ENCODE measurements around the gene MX2. TPM values are rescaled to one million over a fixed set of nuclear protein-coding genes. Genes with fewer than 3 reads are reported as not detected.

MX2 gene
- total and polyA plus RNA-seq, 2 experiments from 2014 or later = 5.4 to 9.2 TPM

- Histone ChIP-seq H3K9me2 (ENCODE audit: insufficient read depth) (no peaks in the 10 kb centered on the region; the same call in 1 of the 2 replicates), H3F3A (replicated peaks; ENCODE audit: low read depth) (no peaks in the 10 kb centered on the region), H3K27me3 (ENCODE audit: insufficient read depth) (no peaks in the 10 kb centered on the region), H4K20me1 (replicated peaks; ENCODE audit: insufficient read depth) (no peaks in the 10 kb centered on the region), H3K36me3 (ENCODE audit: insufficient read depth) (no peaks in the 10 kb centered on the region), H3K79me2 (replicated peaks; ENCODE audit: insufficient read depth) (no peaks in the 10 kb centered on the region), H2AFZ (no peak overlapping the region), H3K27ac (ENCODE audit: low read depth) (no peak overlapping the region), H3K4me3 (no peak overlapping the region), H3K4me1 (ENCODE audit: insufficient read depth) (no peaks in the 10 kb centered on the region), H3K4me2 (no peak overlapping the region)
- DNase-seq (ENCODE audit: low spot score) (no peak), ATAC-seq (no peak)
- Mint-ChIP-seq H3K27me3 (ENCODE audit: insufficient read depth, low read depth, poor library complexity) (peaks cover 6% of the 10 kb centered on the region), H3K36me3 (ENCODE audit: low read depth) (peaks cover 5% of the 10 kb centered on the region), H3K9me3 (peaks cover 14% of the 10 kb centered on the region), H3K27ac (no peak overlapping the region), H3K4me1 (peaks cover 5% of the 10 kb centered on the region; the same call in 2 of the 3 replicates), H3K4me3 (no peak overlapping the region)
- TF ChIP-seq ETS1 (IDR thresholded peaks at IDR 0.05) (no peak), NANOG (IDR thresholded peaks at IDR 0.05; ENCODE audit: borderline replicate concordance) (no peak)
Measured at GRCh38 chr21:41379901-41380300, 18.1 kb downstream of the MX2 start.

- Histone ChIP-seq H3K4me1 (ENCODE audit: insufficient read depth) (no peaks in the 10 kb centered on the region), H3K9me2 (ENCODE audit: insufficient read depth) (no peaks in the 10 kb centered on the region; the same call in 1 of the 2 replicates), H3K27me3 (ENCODE audit: insufficient read depth) (no peaks in the 10 kb centered on the region), H3K4me3 (no peak overlapping the region), H3F3A (replicated peaks; ENCODE audit: low read depth) (no peaks in the 10 kb centered on the region), H4K20me1 (replicated peaks; ENCODE audit: insufficient read depth) (no peaks in the 10 kb centered on the region), H3K4me2 (no peak overlapping the region), H3K36me3 (ENCODE audit: insufficient read depth) (no peaks in the 10 kb centered on the region), H2AFZ (no peak overlapping the region), H3K79me2 (replicated peaks; ENCODE audit: insufficient read depth) (no peaks in the 10 kb centered on the region), H3K27ac (ENCODE audit: low read depth) (no peak overlapping the region)
- no peak for DNase-seq (ENCODE audit: low spot score)
- Mint-ChIP-seq H3K27ac (no peak overlapping the region), H3K9me3 (peaks cover 12% of the 10 kb centered on the region), H3K4me3 (no peak overlapping the region), H3K36me3 (ENCODE audit: low read depth) (peaks cover 10% of the 10 kb centered on the region), H3K27me3 (ENCODE audit: insufficient read depth, low read depth, poor library complexity) (peaks cover 6% of the 10 kb centered on the region), H3K4me1 (peaks cover 5% of the 10 kb centered on the region; the same call in 2 of the 3 replicates)
- no peak for TF ChIP-seq EZH2phosphoT487 (IDR thresholded peaks at IDR 0.05; ENCODE audit: unreplicated experiment)
- no peak for TF ChIP-seq EZH2 (IDR thresholded peaks at IDR 0.05; ENCODE audit: low read depth, unreplicated experiment)
- no peak for TF ChIP-seq NANOG (IDR thresholded peaks at IDR 0.05; ENCODE audit: borderline replicate concordance)
- no peak for TF ChIP-seq POLR2AphosphoS5 (IDR thresholded peaks at IDR 0.05; ENCODE audit: low read depth)
- no peak for ATAC-seq
Measured at GRCh38 chr21:41381731-41382130, 19.9 kb downstream of the MX2 start.

GRCh38 chr21:41387042-41387819 is 25.4 kb downstream of the MX2 start:
- H3K4me1 Mint-ChIP-seq = no peaks in the 10 kb centered on the region
- no peaks in the 10 kb centered on the region for H3F3A ChIP-seq (replicated peaks; ENCODE audit: low read depth)
- peaks cover 2% of the 10 kb centered on the region for H3K27me3 Mint-ChIP-seq (ENCODE audit: insufficient read depth, low read depth, poor library complexity)
- TF ChIP-seq STAT1 (IDR thresholded peaks at IDR 0.05; ENCODE audit: unreplicated experiment) (no peak), EZH2 (IDR thresholded peaks at IDR 0.05; ENCODE audit: low read depth, unreplicated experiment) (no peak), POLR2AphosphoS5 (IDR thresholded peaks at IDR 0.05; ENCODE audit: low read depth) (no peak), CTCF (conservative IDR thresholded peaks at IDR 0.05; ENCODE audit: low read depth in 2 of 2) (no peak)

More at GRCh38 chr21:41387042-41387819, 25.4 kb downstream of the MX2 start:
- Histone ChIP-seq H3K27ac (ENCODE audit: low read depth) (no peak overlapping the region), H3K4me1 (ENCODE audit: insufficient read depth) (no peaks in the 10 kb centered on the region), H3K4me2 (no peak overlapping the region), H3K36me3 (ENCODE audit: insufficient read depth) (no peaks in the 10 kb centered on the region), H4K20me1 (replicated peaks; ENCODE audit: insufficient read depth) (no peaks in the 10 kb centered on the region), H3K27me3 (ENCODE audit: insufficient read depth) (no peaks in the 10 kb centered on the region), H3K4me3 (no peak overlapping the region), H3K9me2 (ENCODE audit: insufficient read depth) (no peaks in the 10 kb centered on the region; the same call in 1 of the 2 replicates), H2AFZ (no peak overlapping the region), H3K79me2 (replicated peaks; ENCODE audit: insufficient read depth) (no peaks in the 10 kb centered on the region)
- no peak overlapping the region for H3K27ac Mint-ChIP-seq
- peaks cover 5% of the 10 kb centered on the region for H3K9me3 Mint-ChIP-seq
- ATAC-seq (no peak), DNase-seq (ENCODE audit: low spot score) (no peak)
- H3K36me3 Mint-ChIP-seq (ENCODE audit: low read depth) = peaks cover 6% of the 10 kb centered on the region; the same call in 2 of the 3 replicates
- no peak overlapping the region for H3K4me3 Mint-ChIP-seq
